Activated T-cell treated with anti-CD3 and anti-CD28 coated beads, Interleukin-2, amount 50 U/mL, for 72 hours (primary cell): ENCODE measurements around the gene SHCBP1L. TPM values are rescaled to one million over a fixed set of nuclear protein-coding genes. Genes with fewer than 3 reads are reported as not detected.
A peak's percentile ranks its signal among the peaks of the same experiment; 100 is the strongest.

Source experiments
- ATAC-seq, 2 donors: fragments of 150-1000 bp; cut with Tn5 transposase; replicated peaks in 1 of 2; 2 replicates each; pipeline ENCODE4 v1.10.0; 2021; ENCODE audit warnings: moderate library complexity in 2 of 2, mild to moderate bottlenecking in 1 of 2
- DNase-seq, 2 donors: peaks; one replicate each; pipeline ENCODE4 v3.0.0; 2021 to 2022; ENCODE audit warnings: mixed read lengths in 1 of 2
- H3K27ac Mint-ChIP-seq: one replicate; pipeline ENCODE4 v1.8.0; 2022; ENCODE audit warnings: mild to moderate bottlenecking, moderate library complexity, mixed read lengths
- H3K27me3 Mint-ChIP-seq: one replicate; pipeline ENCODE4 v1.8.0; 2022; ENCODE audit warnings: low read depth, mixed read lengths
- H3K36me3 Mint-ChIP-seq, 2 donors: one replicate each; pipeline ENCODE4 v1.8.0; 2022; ENCODE audit warnings: mixed read lengths in 2 of 2, mild to moderate bottlenecking in 1 of 2; ENCODE audit not compliant: insufficient read depth in 2 of 2
- H3K4me1 Mint-ChIP-seq: one replicate; pipeline ENCODE4 v1.8.0; 2022; ENCODE audit warnings: low read depth, mixed read lengths
- H3K4me3 Mint-ChIP-seq, 2 donors: one replicate each; pipeline ENCODE4 v1.8.0; 2022; ENCODE audit warnings: mild to moderate bottlenecking in 2 of 2, mixed read lengths in 2 of 2, moderate library complexity in 2 of 2
- H3K9me3 Mint-ChIP-seq, 2 donors: one replicate each; pipeline ENCODE4 v1.8.0; 2022; ENCODE audit warnings: mixed read lengths in 2 of 2
- total RNA-seq, 2 donors: library from RNA; stranded (reverse); gene quantifications; one replicate each; pipeline ENCODE4 v1.2.3, GENCODE V29; 2022

SHCBP1L gene
- total RNA-seq = not detected

- no peak for ATAC-seq
- H3K27ac Mint-ChIP-seq = no peak within 1 kb of the TSS
- no peaks in the 10 kb centered on the region for H3K9me3 Mint-ChIP-seq
- H3K4me1 Mint-ChIP-seq = no peaks in the 10 kb centered on the region
- H3K36me3 Mint-ChIP-seq = no peaks in the 10 kb centered on the region
- peak within 1 kb of the TSS in 1 of 2 donors; percentile 51 for H3K4me3 Mint-ChIP-seq
- H3K27me3 Mint-ChIP-seq = peaks cover 22% of the 10 kb centered on the region
- DNase-seq = no peak
Measured at GRCh38 chr1:182952677-182953444, at the start of gene SHCBP1L. Gene SHCBP1L, minus strand, starts transcription at chr1:182953166. Its CDS starts 33 bp downstream, at chr1:182953133.

DNA sequence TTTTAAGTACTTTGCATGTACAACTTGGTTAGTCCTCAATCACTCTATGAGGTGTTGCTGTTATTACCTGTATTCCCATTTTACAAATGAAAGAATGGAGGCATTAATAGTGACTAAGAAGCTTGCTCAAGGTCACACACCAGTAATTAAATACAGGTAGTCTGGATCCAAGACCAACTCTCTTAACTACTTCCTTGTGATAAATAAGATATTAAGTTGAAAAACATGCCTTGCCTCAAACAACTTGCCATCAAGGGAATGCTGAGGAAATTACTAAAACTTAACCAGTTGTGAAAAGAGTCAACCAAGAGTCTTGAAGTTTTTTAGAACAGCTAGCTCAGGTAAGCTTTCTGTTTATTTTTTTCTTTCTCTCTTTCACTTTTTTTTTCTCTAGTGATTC, 49.3 kb upstream of the SHCBP1L start:
- Mint-ChIP-seq H3K4me3 (no peak overlapping the region), H3K36me3 (peaks cover 1 to 3% of the 10 kb centered on the region in 2 donors), H3K27me3 (peaks cover 57% of the 10 kb centered on the region), H3K27ac (no peak overlapping the region), H3K4me1 (no peaks in the 10 kb centered on the region), H3K9me3 (peaks cover 3% of the 10 kb centered on the region in 2 donors)
- DNase-seq (no peak), ATAC-seq (no peak)

- ATAC-seq = no peak
- DNase-seq = no peak
- H3K36me3 Mint-ChIP-seq = no peaks in the 10 kb centered on the region
- peaks cover 58% of the 10 kb centered on the region for H3K27me3 Mint-ChIP-seq
- no peaks in the 10 kb centered on the region for H3K9me3 Mint-ChIP-seq
- no peak overlapping the region for H3K27ac Mint-ChIP-seq
- no peaks in the 10 kb centered on the region for H3K4me1 Mint-ChIP-seq
- H3K4me3 Mint-ChIP-seq = no peak overlapping the region
Measured at GRCh38 chr1:183000167-183000962, 47.4 kb upstream of the SHCBP1L start.

DNA sequence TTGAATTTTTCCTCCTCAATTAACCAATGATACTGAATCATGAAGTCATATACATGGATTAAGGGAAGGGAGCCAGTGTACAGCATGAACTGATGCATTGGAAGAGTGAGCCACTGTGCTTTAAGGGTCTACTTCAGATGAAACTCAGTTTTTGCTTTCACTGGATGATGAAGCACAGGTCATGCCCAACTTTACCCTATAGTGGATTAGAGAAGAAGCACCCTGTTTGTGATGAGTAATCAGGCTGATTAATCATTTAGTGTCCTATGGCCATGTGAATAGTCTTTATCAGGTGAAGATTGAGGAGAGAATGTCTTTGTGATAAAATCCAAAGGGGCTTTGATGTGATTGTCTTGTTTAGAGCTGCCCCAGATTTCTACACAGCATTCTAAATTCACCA, 45.5 kb upstream of the SHCBP1L start:
- Mint-ChIP-seq H3K4me3 (no peak overlapping the region), H3K27me3 (peaks cover 42% of the 10 kb centered on the region), H3K4me1 (no peaks in the 10 kb centered on the region), H3K36me3 (no peaks in the 10 kb centered on the region), H3K27ac (no peak overlapping the region), H3K9me3 (no peaks in the 10 kb centered on the region)
- ATAC-seq (no peak), DNase-seq (no peak)

- Mint-ChIP-seq H3K27me3 (peaks cover 40% of the 10 kb centered on the region), H3K4me3 (no peak overlapping the region), H3K9me3 (no peaks in the 10 kb centered on the region), H3K27ac (no peak overlapping the region), H3K36me3 (no peaks in the 10 kb centered on the region), H3K4me1 (no peaks in the 10 kb centered on the region)
- no peak for ATAC-seq
- no peak for DNase-seq
Measured at GRCh38 chr1:182996816-182997215, 43.9 kb upstream of the SHCBP1L start.

DNA sequence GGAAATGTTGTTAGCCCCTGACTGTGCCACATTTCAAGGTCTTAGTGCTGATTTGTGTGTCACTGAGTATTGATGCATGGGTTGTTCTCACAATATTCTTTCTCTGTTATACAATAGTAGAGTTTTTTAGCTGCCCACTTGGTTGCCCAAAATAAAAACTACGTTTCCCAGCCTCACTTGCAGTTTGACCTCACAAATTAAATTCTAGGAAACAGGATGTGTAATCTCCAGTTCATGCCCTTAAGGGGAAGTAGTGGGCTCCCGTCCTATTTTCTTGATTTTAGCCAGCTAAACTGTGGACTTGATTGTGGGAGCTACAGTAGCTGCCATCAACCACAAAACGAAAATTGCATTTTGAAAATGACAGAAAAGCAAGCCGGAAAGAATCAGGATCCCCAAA, 42.9 kb upstream of the SHCBP1L start:
- DNase-seq (no peak), ATAC-seq (no peak)
- Mint-ChIP-seq H3K27me3 (peaks cover 37% of the 10 kb centered on the region), H3K9me3 (no peaks in the 10 kb centered on the region), H3K4me3 (no peak overlapping the region), H3K36me3 (no peaks in the 10 kb centered on the region), H3K4me1 (no peaks in the 10 kb centered on the region), H3K27ac (no peak overlapping the region)

DNA sequence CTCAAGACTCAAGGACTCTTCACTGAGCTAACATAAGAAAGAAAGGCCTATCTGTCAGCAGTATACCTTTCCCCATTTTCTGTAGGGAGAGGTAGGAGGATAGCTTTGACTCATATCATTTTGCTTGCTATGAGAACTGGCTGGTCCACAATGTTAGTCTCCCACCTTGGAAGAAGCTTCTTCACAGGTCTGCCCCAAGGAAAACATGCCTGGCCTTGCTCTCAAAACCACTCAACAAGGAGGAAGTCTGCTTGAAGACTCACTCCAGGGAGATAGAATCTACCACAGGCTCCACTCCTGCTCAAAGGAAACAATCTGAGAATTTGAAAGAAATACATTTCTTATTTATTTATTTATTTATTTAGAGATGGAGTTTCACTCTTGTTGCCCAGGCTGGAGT, 40.8 kb upstream of the SHCBP1L start:
- Mint-ChIP-seq H3K27me3 (peaks cover 33% of the 10 kb centered on the region), H3K9me3 (no peaks in the 10 kb centered on the region), H3K27ac (no peak overlapping the region), H3K36me3 (no peaks in the 10 kb centered on the region), H3K4me1 (no peaks in the 10 kb centered on the region), H3K4me3 (no peak overlapping the region)
- ATAC-seq (no peak), DNase-seq (no peak)

DNA sequence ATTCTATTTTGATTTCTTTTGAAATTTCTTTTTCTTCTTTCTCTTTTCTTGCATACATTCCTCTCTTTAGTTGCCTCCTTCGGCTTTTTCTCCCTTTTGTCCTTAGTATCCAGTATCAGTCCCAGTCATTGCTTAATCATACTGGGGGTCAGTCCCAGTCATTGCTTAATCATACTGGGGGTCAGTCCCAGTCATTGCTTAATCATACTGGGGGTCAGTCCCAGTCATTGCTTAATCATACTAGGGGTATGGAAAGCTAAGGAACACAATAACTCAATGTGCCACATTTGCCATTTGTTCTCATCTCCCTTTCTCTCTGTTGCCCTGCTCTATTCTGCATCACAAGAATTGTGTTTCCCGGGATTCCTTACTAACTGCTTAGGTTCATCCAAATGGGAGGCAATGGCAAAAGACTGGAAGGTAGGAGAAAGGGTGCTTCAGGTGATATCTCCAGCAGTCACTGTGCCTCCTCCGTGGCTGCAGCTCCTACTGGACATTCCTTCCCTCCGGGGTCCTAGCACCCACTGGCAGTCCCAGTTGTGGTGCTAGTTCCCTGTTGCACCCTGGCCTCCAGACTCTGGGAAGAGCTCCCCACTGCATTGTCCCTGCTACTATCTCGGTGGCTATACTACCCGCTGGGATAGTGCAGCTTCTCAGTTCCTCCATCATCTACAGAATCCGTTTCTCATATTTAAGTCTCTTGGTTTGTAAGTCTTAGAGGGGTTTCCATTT, 37.6 kb upstream of the SHCBP1L start:
- peaks cover 23% of the 10 kb centered on the region for H3K27me3 Mint-ChIP-seq
- ATAC-seq (no peak), DNase-seq (no peak)
- no peak overlapping the region for H3K27ac Mint-ChIP-seq
- no peaks in the 10 kb centered on the region for H3K9me3 Mint-ChIP-seq
- H3K4me1 Mint-ChIP-seq = no peaks in the 10 kb centered on the region
- H3K36me3 Mint-ChIP-seq = no peaks in the 10 kb centered on the region
- H3K4me3 Mint-ChIP-seq = no peak overlapping the region

DNA sequence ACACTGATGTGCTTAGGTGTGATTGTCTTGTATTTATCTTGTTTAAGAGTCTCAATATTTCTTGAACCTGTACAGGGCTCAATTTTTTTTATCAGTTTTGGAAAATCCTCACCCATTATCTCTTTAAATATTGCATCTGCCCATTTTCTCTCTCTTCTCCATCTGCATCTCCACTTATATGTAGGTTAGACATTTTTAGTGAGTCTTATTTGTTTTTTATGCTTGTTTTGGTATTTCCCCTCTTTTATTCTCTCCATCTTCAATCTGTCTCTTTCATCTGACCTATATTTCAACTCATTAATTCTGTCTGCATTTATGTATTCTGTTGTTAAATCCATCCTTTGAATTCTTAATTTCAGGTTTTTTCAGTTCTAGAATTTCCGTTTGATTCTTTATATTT, 32.9 kb upstream of the SHCBP1L start:
- no peaks in the 10 kb centered on the region for H3K36me3 Mint-ChIP-seq
- H3K4me3 Mint-ChIP-seq = no peak overlapping the region
- no peak for ATAC-seq
- no peaks in the 10 kb centered on the region for H3K9me3 Mint-ChIP-seq
- H3K27me3 Mint-ChIP-seq = peaks cover 19% of the 10 kb centered on the region
- no peak overlapping the region for H3K27ac Mint-ChIP-seq
- DNase-seq = no peak
- H3K4me1 Mint-ChIP-seq = no peaks in the 10 kb centered on the region

- H3K4me3 Mint-ChIP-seq = no peak overlapping the region
- H3K36me3 Mint-ChIP-seq = no peaks in the 10 kb centered on the region
- DNase-seq (no peak), ATAC-seq (no peak)
- H3K27me3 Mint-ChIP-seq = peaks cover 12% of the 10 kb centered on the region
- H3K4me1 Mint-ChIP-seq = no peaks in the 10 kb centered on the region
- H3K9me3 Mint-ChIP-seq = no peaks in the 10 kb centered on the region
- no peak overlapping the region for H3K27ac Mint-ChIP-seq
Measured at GRCh38 chr1:182984621-182985020, 31.7 kb upstream of the SHCBP1L start.

DNA sequence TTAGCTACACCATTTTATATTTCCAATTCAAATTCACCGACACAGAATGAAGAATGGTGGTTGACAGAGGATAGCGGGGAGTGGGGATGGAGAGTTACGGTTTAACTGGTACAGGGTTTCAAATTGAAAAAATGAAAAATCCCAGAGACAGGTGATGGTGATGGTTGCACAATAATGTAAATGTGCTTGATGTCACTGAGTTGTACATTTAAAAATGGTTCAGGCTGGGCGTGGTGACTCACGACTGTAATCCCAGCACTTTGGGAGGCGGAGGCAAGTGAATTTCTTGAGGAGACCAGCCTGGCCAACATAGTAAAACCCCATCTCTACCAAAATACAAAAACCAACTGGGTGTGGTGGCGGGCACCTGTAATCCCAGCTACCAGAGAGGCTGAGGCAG, 31.2 kb upstream of the SHCBP1L start:
- Mint-ChIP-seq H3K27ac (no peak overlapping the region), H3K4me1 (no peaks in the 10 kb centered on the region), H3K27me3 (peaks cover 12% of the 10 kb centered on the region), H3K4me3 (no peak overlapping the region), H3K36me3 (no peaks in the 10 kb centered on the region), H3K9me3 (no peaks in the 10 kb centered on the region)
- DNase-seq = no peak
- no peak for ATAC-seq

GRCh38 chr1:182978151-182978853, 25.3 kb upstream of the SHCBP1L start:
- Mint-ChIP-seq H3K9me3 (no peaks in the 10 kb centered on the region), H3K4me3 (no peak overlapping the region), H3K27ac (no peak overlapping the region), H3K27me3 (peaks cover 9% of the 10 kb centered on the region), H3K4me1 (no peaks in the 10 kb centered on the region), H3K36me3 (no peaks in the 10 kb centered on the region)
- DNase-seq (no peak), ATAC-seq (no peak)

DNA sequence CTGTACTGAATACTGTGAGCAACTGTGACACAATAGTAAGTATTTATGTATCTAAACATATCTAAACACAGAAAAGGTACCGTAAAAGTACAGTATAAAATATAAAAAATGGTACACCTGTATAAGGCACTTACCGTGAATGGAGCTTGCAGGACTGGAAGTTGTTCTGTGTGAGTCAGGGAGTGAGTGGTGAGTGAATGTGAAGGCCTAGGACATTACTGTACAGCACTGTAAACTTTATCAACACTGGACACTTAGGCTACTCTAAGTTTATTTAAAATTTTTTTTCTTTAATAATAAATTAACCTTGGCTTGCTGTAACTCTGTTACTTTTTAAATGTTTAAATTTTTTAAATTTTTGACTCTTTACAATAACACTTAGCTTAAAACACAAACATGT, 24.5 kb upstream of the SHCBP1L start:
- Mint-ChIP-seq H3K27me3 (peaks cover 9% of the 10 kb centered on the region), H3K4me3 (no peak overlapping the region), H3K27ac (no peak overlapping the region), H3K4me1 (no peaks in the 10 kb centered on the region), H3K9me3 (no peaks in the 10 kb centered on the region), H3K36me3 (no peaks in the 10 kb centered on the region)
- DNase-seq (no peak), ATAC-seq (no peak)
